Measurements from ENCODE around the gene CAPG.
A peak's percentile ranks its signal among the peaks of the same experiment; 100 is the strongest.
"Not testable (repeated sequence)": the region's sequence is repeated elsewhere in the genome, so short reads cannot be mapped to it uniquely, and the experiment has no call there.

The CAPG gene

DNA sequence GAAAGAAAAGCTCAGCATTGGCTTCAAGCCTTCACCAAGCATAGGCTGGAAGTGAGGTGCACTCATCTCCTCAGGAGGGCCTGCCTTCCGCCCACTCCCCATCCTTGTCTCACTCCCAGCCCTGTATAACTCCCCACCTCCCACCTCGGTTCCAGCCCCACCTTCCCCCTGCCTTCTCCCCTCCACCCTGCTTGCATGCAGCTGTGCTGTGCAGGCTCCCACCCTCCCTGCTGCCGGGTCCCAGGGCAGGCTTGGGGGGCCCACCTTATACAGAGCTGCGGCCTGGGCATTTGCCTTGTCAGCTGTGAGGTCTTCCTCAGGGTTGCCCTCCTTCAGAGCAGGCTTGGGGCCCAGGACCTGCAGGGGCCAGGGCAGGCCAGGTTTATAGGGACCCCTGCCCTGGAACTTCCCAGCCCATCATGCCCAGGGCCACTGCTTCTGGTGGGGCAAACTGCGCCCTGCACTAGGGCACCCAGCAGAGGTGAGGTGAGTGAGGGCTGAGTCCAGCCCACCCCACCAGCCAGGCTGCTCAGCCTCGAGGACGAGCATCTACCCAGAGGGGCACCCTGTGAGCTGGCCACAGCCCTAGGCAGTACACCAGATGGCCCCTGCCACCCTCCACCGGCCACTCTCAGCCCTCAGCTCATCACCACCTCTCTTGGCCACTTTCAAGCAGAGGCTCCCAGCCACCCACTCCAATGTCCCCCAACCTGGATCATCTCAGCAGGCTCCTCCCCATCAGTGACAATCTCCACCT, 11.6 kb downstream of the CAPG start:
- FAIRE-seq (no peak), DNase-seq (ENCODE audit: low spot score) (no peak)

DNA sequence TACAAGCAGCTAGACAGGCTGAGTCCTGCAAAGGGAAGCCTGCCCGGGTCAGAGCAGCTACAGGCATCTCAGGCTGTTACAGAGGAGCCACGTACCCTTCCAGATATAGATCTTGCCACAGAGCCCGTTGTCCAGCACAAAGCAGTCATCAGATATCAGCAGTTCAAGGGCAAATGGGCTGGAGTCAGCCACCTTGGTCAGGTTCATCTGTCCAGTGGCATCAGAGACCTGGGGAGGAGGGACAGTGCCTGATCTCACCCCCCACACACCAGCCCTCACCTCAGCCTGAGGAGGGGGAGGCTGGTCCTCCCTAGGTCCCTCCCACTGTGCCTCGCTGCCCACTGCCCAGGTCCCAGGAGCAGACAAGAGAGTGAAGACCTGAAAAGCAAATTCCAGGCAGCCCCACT, 12.2 kb downstream of the CAPG start:
- DNase-seq (ENCODE audit: low spot score) (no peak), FAIRE-seq (no peak)

DNA sequence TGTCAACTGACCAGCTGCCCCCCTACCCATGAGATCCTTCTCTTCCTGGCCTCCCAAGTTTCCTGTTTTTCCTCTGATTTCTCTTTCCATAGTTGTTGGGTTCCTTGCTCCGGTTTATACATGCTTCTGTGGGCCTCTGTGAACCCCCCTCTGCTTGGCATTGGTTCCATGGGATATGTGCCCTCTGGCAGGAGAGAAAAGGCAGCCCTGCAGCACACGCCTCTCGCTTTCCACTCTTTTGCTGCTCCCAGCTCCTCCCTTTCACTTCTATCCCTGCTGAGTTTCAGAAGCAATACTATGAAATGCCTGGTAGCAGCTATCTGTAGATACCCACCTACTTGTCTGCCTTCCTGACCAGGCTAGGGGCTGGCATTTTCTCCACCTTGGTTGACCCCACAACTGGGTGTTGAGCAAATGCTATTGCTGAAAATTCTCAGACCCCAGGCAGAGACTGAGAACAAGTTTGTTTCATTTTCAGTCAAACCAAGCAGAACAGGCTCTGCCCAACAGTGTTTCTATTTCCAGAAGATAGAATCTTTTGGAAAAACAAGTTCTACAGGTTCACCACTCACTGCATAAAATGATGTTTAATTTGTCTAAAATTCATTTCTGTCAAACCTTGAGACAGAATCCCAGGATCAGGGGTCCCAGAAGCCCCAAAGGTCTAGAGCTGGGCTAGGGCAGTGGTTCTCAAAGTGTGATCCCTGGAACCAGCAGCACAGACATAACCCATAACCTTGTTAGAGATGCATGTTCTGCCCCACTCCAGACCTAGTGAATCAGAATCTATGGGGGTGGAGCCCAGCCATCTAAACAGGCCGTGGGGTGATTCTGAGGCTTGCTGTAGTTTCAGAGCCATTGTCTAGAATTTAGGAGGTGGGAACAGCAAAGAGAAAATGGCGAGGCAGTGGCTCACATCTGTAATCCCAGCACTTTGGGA, 13.4 kb downstream of the CAPG start:
- no peak for DNase-seq (ENCODE audit: low spot score)
- FAIRE-seq: no peak

DNA sequence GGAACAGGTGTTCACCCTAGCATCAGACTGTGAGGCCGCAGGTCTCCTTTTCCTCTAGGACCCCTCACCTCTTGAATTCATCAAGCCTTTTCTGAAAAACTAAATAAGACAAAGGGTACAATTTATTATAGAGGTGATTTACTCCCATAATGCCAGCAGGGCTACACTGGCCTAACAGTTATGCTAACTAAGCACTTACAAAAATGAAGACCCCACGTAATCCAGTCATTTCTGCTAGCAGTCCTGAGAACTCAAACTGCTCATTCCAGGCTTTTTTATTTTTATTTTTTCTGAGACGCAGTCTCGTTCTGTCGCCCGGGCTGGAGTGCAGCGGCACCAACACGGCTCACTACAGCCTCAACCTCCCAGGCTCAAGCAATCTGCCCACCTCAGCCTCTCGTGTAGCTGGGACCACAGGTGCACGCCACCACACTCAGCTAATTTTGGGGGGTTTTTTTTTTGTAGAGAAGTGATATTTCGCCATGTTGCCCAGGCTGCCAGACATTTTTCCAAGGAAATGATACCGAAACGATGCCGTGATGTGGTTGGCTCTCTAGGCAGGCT, 14.2 kb downstream of the CAPG start:
- DNase-seq (ENCODE audit: low spot score) (no peak), FAIRE-seq (no peak)

DNA sequence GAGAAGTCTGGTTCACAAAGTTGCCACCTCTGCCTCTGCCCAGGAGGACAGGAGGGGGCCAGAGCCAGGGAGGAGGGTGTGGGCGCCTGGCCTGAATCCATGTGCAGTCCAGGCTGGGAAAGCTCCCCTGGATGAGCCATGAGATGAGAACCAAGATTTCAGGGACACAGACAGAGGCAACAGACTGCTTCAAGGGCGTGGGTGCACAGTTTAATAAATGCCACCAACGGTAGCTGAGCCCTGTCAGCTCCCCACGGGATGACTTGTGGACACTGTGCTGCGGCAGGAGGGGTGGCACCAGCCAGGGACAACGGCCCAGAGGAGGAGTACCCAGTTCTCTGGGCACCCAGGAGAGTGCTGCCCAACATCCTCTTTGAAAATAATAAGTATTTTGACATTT, 15.2 kb downstream of the CAPG start:
- FAIRE-seq: no peak
- no peak for DNase-seq (ENCODE audit: low spot score)

DNA sequence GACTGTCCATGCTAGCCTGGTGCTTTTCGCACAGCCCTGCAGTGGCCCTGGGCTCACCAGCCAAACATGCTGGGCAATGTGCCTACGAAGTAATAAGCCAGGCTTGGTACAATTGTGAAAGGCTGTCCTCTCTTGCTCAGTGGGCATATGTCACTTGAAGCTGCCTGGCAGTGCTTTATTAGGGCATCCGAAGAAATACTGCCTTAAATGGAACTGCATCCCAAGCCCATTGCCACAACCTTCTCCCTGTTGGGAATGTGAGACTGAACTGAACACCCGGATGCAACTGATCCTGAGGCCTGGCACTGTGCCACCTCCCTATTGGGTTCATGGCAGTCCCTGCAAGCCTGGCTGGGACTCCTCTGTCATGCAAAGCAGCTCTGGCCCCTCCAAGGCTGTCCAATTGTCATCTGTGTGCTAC, 15.9 kb downstream of the CAPG start:
- FAIRE-seq: peak; percentile 83
- DNase-seq (ENCODE audit: low spot score): no peak

DNA sequence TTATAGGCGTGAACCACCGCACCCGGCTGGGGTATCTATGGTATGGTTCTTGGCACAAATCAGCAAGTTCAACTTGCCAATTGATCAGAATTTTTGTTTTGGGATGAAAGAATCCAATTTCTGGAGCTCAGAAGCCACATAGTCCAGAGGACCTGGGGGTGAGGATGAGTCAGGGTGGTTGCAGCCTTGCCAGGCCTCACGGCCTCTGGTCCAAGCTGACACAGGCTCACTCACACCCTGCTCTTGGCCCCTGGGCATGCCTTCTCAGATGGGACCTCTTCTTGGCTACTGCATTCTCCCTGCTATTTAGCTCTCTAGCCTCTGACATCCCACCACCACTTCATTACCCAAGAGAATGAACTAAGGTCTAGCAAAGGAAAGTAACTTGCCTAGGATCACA, 16.3 kb downstream of the CAPG start:
- FAIRE-seq (no peak), DNase-seq (ENCODE audit: low spot score) (no peak)

DNA sequence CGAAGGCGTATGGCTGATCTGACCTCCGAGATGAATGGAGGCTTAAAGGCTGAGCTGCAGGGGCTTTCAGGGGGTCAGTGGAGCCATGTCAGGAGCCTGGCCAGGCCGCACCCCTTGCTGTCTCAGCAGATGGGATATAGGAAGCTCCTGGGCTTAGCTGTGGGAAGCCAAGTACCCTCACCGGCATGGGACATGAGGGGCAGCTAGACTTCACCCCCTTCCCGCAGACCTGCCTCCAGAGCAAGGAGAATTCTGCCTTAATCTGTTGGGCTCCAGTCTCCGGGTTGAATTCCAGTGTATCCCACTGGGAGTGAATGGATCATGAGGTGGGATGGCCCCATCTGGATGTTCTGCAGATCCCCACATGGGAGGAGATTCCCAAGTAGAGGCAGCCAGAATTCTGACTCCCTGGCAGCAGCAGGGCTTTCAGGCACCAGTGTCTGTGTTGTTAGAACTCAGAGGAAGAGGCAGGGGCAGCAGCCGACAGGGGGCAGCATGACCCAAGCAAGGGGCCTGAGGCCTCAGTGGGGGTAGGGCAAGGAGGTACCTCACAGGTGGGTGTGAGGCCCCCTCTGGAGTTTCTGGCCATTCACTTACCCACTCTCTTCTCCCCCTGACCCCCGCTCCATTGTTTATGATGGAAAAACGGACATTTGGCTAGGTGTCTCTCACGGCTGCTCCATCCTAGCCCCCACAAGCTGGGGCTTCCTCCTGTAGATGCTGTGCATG, 19.1 kb downstream of the CAPG start:
- peak; percentile 52 for DNase-seq (ENCODE audit: low spot score)
- FAIRE-seq: no peak

DNA sequence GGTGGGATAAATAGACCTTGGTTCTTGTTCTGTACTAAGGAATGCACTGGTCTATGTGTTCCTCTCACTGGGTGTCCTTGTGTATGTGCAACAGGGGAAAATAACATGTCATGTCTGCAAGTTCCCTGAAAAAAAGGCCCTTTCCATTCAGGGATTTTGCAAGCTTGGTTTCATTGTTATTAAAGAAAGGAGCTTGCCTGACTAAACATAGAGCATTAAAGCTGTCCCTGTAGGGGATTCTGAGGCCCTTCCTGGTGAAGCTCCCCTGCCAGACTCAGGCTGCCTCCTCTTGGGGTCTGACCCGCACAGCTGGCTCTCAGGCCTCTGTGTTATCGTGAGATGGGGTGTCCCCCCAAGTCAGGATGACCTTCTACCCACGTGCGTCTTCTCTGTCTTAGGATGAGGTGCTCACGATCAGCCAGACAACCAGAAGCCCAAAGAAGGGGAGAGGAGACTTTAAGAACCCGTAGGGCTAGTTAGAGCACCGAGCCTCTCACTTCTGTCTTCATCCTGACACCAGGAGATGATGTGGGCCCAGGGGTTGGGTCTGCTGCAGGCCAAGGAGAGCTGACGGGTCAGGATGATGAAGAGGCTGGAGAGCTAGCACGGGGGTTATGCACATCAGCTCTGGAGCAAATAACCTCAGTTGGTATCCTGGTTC, 21.2 kb downstream of the CAPG start:
- FAIRE-seq: no peak

DNA sequence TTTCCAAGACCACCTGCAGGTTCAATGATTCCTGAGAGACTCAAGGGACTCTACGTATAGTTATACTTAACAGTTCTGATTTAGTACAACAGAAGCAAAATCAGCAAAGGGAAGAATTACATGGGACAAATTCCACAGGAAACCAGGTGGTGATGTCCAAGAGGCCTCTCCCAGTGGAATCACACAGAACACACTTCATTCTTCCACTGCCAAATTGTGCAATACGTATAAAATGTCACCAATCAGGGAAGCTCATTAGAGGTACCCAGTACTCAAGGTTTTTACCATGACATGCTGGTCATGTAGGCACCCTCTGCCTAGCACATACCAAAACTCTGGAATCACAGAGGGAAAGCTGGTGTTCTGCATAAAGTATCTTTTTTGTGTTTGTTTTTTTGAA, 22.4 kb downstream of the CAPG start:
- FAIRE-seq: no peak
- no peak for DNase-seq (ENCODE audit: low spot score)

More for the DNA sequence above, 21.2 kb downstream of the CAPG start:
- DNase-seq (ENCODE audit: low spot score): no peak

DNA sequence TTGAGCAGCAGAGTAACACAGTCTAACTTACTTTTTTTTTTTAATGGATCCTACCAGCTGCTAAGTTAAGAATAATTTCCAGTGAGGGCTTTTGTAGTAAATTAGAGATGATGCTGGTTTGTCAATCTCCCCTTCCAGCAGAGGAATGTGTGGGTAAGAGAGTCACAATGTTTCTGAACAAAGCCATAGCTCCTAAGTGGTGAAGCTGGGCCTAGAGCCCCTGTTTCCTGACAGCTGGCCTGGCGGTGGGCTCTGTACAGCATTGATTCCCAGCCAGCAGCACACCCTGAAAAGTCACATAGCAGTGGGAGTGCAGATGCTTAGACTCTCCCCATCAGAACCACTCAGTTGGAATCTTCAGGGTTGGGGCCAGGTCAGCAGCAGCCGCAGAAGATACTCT, 24.4 kb downstream of the CAPG start:
- FAIRE-seq (no peak), DNase-seq (ENCODE audit: low spot score) (no peak)

DNA sequence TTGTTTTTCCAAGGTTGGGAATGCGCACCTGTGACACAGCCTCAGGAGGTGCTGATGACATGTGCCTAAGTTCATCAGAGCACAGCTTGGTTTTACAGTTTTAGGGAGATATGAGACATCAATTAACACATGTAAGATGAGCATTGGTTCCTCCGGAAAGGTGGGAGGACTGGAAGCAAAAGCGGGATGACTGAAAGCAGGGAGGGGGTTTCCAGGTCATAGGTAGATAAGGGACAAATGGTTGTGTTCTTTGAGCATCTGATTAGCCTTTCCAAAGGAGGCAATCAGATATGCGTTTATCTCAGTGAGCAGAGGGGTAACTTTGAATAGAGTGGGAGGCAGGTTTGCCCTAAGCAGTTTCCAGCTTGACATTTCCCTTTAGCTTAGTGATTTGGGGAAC, 26.3 kb downstream of the CAPG start:
- DNase-seq (ENCODE audit: low spot score) (no peak), FAIRE-seq (no peak)

DNA sequence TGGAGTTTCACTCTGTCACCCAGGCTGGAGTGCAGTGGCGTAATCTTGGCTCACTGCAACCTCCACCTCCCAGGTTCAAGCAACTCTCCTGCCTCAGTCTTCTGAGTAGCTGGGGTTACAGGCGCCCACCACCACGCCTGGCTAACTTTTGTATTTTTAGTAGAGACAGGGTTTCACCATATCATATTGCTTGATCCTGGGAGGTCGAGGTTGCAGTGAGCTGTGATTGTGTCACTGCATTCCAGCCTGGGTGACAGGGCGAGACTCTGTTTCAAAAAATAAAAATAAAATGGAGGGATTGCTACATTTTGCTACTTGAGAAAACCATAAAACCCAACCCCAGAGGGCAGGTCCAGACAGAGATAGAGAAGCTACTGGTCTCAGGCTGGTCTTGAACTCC, 27.0 kb downstream of the CAPG start:
- FAIRE-seq; DNase-seq (ENCODE audit: low spot score): not testable (repeated sequence)

DNA sequence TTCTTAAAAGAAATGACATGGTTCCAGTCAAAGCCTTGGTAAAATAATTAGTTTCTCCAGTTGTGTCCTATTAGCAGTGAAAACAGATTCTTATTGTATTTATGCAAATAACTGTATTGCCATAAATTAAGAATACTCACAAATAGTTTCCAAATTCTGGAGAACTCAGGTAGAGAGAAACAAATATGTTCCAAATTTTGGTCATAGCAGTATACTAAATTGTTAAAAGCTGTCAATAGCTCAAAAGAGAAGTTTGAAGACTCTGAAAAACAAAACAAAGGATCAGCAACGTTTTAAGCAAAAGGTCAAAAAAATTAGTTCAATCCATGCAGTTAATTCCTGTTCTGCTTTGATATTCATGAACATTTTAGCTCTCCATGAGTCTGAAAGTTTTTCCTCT, 30.1 kb downstream of the CAPG start:
- DNase-seq (ENCODE audit: low spot score) (no peak), FAIRE-seq (no peak)

DNA sequence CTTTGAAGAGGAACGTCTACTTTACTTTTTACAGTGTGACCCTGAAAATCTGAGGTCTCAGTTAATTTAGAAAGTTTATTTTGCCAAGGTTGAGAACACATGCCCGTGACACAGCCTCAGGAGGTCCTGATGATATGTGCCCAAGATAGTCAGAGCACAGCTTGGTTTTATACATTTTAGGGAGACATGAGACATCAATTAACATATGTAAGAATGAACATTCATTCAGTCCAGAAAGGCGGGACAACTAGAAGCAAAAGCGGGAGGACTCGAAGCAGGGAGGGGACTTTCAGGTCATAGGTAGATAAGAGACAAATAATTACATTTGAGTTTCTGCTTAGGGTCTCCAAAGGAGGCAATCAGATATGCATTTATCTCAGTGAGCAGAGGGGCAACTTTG, 31.9 kb downstream of the CAPG start:
- FAIRE-seq (no peak), DNase-seq (ENCODE audit: low spot score) (no peak)

DNA sequence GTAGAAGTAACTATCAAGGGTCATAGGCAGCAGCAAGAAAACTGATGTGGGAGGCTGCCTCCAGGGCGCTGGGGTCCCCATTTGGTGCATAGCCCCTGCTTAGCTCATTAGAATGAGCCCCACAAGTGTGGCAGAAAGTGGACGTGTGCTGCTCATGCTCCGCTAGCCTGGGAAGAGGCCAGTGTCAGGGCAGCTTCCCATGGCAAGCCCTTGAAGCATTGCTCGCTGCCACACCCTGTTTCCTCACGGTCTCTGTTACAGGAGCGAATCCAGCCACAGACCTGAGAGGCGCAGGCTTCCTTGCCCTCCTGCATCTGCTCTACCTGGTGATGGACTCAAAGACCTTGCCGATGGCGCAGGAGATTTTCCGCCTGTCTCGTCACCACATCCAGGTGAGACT, 33.1 kb downstream of the CAPG start:
- DNase-seq (ENCODE audit: low spot score) (no peak), FAIRE-seq (no peak)

DNA sequence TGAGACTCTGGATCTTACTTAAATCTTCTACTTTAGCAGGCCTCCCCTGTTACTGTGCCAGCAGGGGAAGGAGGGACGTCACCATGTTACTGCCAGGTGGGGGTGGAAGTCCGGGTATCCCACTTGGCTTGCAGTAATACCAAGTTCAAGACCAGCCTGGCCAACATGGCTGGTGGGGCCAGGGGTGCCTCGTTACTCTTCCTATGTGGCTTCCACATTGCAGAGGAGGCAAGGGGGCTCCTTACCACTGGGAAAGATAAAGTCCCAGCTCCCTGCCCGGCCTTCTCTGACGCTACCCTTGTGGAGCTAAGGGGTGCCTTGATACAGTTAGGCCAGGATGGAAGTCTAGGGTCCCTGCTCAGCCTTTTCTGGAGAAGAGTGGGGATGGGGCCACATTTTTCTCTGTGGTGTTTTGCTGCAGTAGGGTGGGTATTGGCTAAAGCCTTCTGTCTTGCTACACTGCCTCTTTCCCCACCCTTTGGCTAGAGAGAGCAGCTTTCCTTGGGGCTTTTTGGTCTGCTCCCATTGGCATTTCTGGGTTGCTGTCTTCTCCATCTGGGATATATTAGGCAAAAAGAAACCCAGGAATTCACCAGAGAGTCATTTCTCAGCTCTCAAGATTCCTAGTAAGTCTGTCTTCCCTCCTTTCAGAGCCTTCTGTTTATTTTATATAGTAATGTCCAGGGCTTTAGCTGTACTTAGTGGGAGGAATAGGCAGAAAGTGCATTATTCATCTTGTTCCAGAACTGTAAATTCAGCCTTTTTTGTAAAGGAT, 33.7 kb downstream of the CAPG start:
- DNase-seq (ENCODE audit: low spot score) (no peak), FAIRE-seq (no peak)

DNA sequence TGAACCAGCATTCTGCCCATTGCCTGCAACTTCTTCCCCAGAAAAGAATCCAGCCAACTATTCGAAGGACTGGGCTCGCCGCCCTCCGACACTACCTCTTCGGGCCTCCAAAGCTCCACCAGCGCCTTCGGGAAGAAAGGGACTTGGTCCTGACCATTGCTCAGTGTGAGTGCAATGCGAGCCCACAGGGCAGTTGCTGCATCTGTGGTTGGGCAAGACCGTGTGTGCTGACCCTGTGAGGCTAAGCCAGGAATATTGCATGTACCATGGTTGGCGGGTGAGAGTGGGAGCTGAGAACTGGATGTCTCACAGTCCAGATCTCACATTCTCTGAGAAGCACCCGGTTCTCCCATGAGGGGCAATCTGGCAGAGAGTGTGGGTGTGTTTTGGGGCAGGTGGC, 39.1 kb downstream of the CAPG start:
- FAIRE-seq (no peak), DNase-seq (ENCODE audit: low spot score) (no peak)

DNA sequence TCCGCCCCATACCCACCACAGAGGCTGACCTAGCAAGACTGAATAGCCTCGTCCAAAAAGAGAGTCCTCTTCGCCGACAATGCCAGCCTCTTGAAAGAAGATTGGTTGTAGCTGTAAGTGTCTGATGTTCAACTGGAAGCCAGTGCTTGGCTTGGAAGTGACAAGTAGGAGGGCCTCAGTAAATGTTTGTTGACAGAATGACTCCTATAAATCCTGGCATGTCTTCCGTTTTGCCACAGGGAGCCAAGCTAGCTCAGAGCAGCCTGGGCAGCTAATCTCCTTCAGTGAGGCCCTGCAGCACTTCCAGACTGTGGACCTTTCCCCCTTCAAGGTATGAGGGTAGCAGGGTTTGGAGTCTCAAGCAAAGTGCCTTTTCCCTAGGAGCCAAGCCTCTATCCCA, 40.7 kb downstream of the CAPG start:
- DNase-seq (ENCODE audit: low spot score) (no peak), FAIRE-seq (no peak)

DNA sequence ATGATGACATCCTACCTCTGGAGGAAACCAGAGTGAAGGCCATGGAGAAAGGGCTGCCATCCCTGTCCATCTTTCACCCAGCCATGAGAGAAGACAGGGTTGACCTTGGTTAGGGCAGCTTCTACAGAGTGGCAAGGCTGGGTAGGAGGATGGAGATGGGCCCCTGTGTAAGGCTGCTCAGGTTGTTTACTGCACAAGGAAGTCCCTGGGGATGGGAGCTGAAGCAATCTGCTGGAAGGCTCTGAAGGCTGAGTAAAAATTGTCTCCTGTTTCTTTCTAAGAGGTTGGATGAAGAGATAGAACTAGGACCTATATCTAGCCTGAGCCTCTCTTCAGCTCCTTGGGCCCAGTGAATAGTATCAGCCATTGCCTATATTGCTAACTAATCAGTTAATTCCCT, 41.2 kb downstream of the CAPG start:
- DNase-seq (ENCODE audit: low spot score) (no peak), FAIRE-seq (no peak)

All from urothelium cell line (cell line).